ENCODE data around the gene ACACA.
A peak's percentile ranks its signal among the peaks of the same experiment; 100 is the strongest.

The ACACA gene

GRCh38 chr17:37068266-37068665 lies 338.4 kb downstream of the ACACA start:
- DNase-seq (ENCODE audit: low spot score), result no peak

- peak; percentile 35 for DNase-seq (ENCODE audit: low spot score)
These were observed 339.0 kb downstream of the ACACA start for GRCh38 chr17:37067555-37068111.

- no peak for DNase-seq (ENCODE audit: low spot score)
These were observed 340.0 kb downstream of the ACACA start for GRCh38 chr17:37066322-37067255.

- no peak for DNase-seq (ENCODE audit: low spot score)
These were observed 340.9 kb downstream of the ACACA start for GRCh38 chr17:37065486-37066321.

GRCh38 chr17:37064956-37065355 lies 341.7 kb downstream of the ACACA start:
- DNase-seq (ENCODE audit: low spot score), result no peak

- DNase-seq (ENCODE audit: low spot score), result no peak
These were observed 342.4 kb downstream of the ACACA start for GRCh38 chr17:37064206-37064605.

GRCh38 chr17:37062021-37062420 lies 344.6 kb downstream of the ACACA start:
- DNase-seq (ENCODE audit: low spot score), result no peak

- DNase-seq (ENCODE audit: low spot score), result no peak
These were observed 345.7 kb downstream of the ACACA start for GRCh38 chr17:37060928-37061327.

- DNase-seq (ENCODE audit: low spot score), result no peak
These were observed 346.5 kb downstream of the ACACA start for GRCh38 chr17:37060094-37060493.

- no peak for DNase-seq (ENCODE audit: low spot score)
These were observed 347.1 kb downstream of the ACACA start for GRCh38 chr17:37059493-37059892.

- no peak for DNase-seq (ENCODE audit: low spot score)
These were observed 350.0 kb downstream of the ACACA start for GRCh38 chr17:37056622-37057021.

- DNase-seq (ENCODE audit: low spot score), result no peak
These were observed 351.7 kb downstream of the ACACA start for GRCh38 chr17:37054894-37055293.

GRCh38 chr17:37052450-37052849 lies 354.2 kb downstream of the ACACA start:
- no peak for DNase-seq (ENCODE audit: low spot score)

GRCh38 chr17:37051833-37052232 lies 354.8 kb downstream of the ACACA start:
- no peak for DNase-seq (ENCODE audit: low spot score)

GRCh38 chr17:37051381-37051780 lies 355.3 kb downstream of the ACACA start:
- no peak for DNase-seq (ENCODE audit: low spot score)

- DNase-seq (ENCODE audit: low spot score), result no peak
These were observed 355.7 kb downstream of the ACACA start for GRCh38 chr17:37050920-37051319.

- no peak for DNase-seq (ENCODE audit: low spot score)
These were observed 357.8 kb downstream of the ACACA start for GRCh38 chr17:37048811-37049210.

- peak; percentile 82 for DNase-seq (ENCODE audit: low spot score)
These were observed 359.0 kb downstream of the ACACA start for GRCh38 chr17:37047631-37048104.

- no peak for DNase-seq (ENCODE audit: low spot score)
These were observed 361.2 kb downstream of the ACACA start for GRCh38 chr17:37045351-37045922.

- peak; percentile 5 for DNase-seq (ENCODE audit: low spot score)
These were observed 363.4 kb downstream of the ACACA start for GRCh38 chr17:37043201-37043600.

- no peak for DNase-seq (ENCODE audit: low spot score)
These were observed 364.7 kb downstream of the ACACA start for GRCh38 chr17:37041932-37042331.

GRCh38 chr17:37039269-37039668 lies 367.4 kb downstream of the ACACA start:
- DNase-seq (ENCODE audit: low spot score), result no peak
